ENCODE data around the gene PHF21B. TPM values are rescaled to one million over a fixed set of nuclear protein-coding genes. Genes with fewer than 3 reads are reported as not detected.

PHF21B gene
- total RNA-seq (2021; fragmentation: NEBNext Ultra II Directional; extraction: Animal tissue kit (Norgen Biotek cat#: 25700)) (57.2 and 68.1 TPM in 2 replicates), polyA plus RNA-seq (2011; rRNA removed) (19.3 and 24.7 TPM in 2 replicates), polyA minus RNA-seq (2011; rRNA and poly(A)+ RNA removed) (41.2 and 52.3 TPM in 2 replicates)
- 25.0 TPM for polyA plus RNA-seq (2011; cell fraction: cytosol; rRNA removed)
- polyA plus RNA-seq (2011; cell fraction: nucleus; rRNA removed) = 90.7 TPM
- polyA plus RNA-seq (2012, experiment 1 of 2) = 21.1 to 32.7 TPM (median 27.9 TPM) in 4 replicates
- 6.5 TPM for polyA plus RNA-seq (2012, experiment 2 of 2)
- 18.8 TPM for polyA plus RNA-seq (2013, experiment 1 of 2)
- 14.5 TPM for polyA plus RNA-seq (2013, experiment 2 of 2)
- 47.8 TPM for polyA minus RNA-seq (2011; cell fraction: cytosol; rRNA and poly(A)+ RNA removed)
- polyA minus RNA-seq (2011; cell fraction: nucleus; rRNA and poly(A)+ RNA removed) = 135 TPM
- long read RNA-seq, experiment 1, partial matches to known transcripts = 1 of 15 reads
- long read RNA-seq, experiment 1, other reads (novel, unspliced or antisense) = 14 of 15 reads
- long read RNA-seq, experiment 2, partial matches to known transcripts = 0 of 6 reads
- long read RNA-seq, experiment 2, other reads (novel, unspliced or antisense) = 6 of 6 reads

DNA sequence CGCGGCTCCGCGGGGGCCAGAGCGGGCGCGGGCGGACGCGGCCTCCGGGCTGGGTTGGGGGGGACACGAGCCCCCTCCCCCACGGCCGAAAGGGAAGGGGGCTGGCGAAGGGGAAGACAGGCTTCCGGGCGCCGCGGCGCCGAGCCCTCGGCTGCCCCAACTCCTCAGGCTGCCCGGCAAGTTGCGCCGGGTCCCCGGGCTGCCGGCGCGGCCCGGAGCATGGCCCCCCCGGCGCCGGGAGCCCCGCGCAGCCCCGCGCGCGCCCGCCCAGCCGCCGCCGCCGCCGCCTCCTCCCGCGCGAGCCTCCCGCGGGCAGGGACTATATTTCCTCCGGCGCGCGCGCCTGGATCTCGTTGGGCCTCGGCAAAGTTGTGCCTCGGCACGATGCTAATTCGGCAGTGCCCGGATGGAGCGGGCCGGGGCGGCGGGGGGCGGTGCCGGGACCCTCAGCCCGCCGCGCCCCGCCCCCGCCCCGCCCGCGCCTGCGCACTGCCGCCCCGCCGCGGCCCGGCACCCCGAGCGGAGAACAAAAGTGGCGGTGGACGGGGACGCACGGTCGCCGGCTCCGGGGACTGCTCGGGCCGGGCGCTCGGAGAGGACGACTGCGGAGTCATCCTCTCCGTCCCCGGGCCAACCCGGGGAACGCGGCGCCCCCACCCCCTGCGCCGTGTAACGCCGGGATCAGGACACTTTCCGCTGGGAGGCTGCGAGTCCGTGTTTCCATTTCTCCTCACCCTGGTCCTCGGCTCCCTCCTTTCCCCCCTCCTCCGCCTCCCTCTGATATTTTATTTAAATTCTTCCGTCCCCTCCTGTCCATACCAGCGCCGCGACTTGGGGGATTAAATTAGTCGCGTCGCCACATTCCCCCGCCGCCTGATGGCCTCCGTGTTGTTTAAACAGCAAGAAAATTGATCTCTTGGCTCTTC, at the start of gene PHF21B:
PHF21B (minus strand) TSS at position 400 of the 926 bp plus-strand sequence. CDS start 456 bp downstream, outside the sequence.
- H2AK5ac ChIP-seq (ENCODE audit: low read depth, low read length) = no peak within 1 kb of the TSS
- peaks cover 0 to 15% (median 5%) of the 10 kb centered on the region in 4 experiments; a peak in 3 of 8 replicates for H3K36me3 ChIP-seq (ENCODE audit: control insufficient read depth in 2 of 4, insufficient read depth in 4 of 4, low read length in 3 of 4)
- H3K56ac ChIP-seq (replicated peaks; ENCODE audit: insufficient read length, low read depth, low read length) = peak within 1 kb of the TSS; percentile 56
- peak within 1 kb of the TSS; percentile 81 for H2BK5ac ChIP-seq (ENCODE audit: low read depth, low read length)
- no peak within 1 kb of the TSS for H3K23ac ChIP-seq (ENCODE audit: insufficient read length)
- no peak within 1 kb of the TSS for H3K4ac ChIP-seq (replicated peaks; ENCODE audit: insufficient read length, low read depth, low read length)
- ChIA-PET POLR2A (ENCODE audit: partially characterized antibody) (interaction anchor here (1.0 to 9.0 kb wide), 13 partner anchors 11 to 154 kb away, joined by 3 to 208 read pairs (median 7); partner anchors contain the start of gene NUP50), CTCF (ENCODE audit: partially characterized antibody) (interaction anchor here (0.9 to 1.5 kb wide), 2 partner anchors 15 to 72 kb away, joined by 3 to 5 read pairs; no protein-coding TSS in a partner anchor)
- H3K79me1 ChIP-seq (ENCODE audit: low read depth, low read length) = peaks cover 4% of the 10 kb centered on the region
- no peak within 1 kb of the TSS for H2BK120ac ChIP-seq (replicated peaks; ENCODE audit: low read depth, low read length)
- peaks cover 4 to 5% of the 10 kb centered on the region in 2 experiments for H4K20me1 ChIP-seq (replicated peaks in 1 of 2; ENCODE audit: control insufficient read depth in 1 of 2, insufficient read depth in 2 of 2, low read length in 2 of 2)
- H2BK20ac ChIP-seq (ENCODE audit: low read length) = no peak within 1 kb of the TSS
- peak within 1 kb of the TSS; percentile 89 for H4K91ac ChIP-seq (replicated peaks; ENCODE audit: insufficient read length, low read length)
- peak within 1 kb of the TSS; percentile 82 to 90 (median 84) for H3K9ac ChIP-seq (replicated peaks in 1 of 4; ENCODE audit: extremely low read depth in 1 of 4, low read depth in 3 of 4, low read length in 3 of 4)
- no peaks in the 10 kb centered on the region for H3K9me3 ChIP-seq (ENCODE audit: insufficient read depth in 2 of 2, low read depth in 1 of 2, low read length in 1 of 2)
- H3K4me2 ChIP-seq (ENCODE audit: insufficient read depth in 1 of 2, low read depth in 2 of 2, low read length in 2 of 2) = peak within 1 kb of the TSS; percentile 76 to 83
- peak within 1 kb of the TSS; percentile 78 to 96 (median 86) for H3K4me3 ChIP-seq (ENCODE audit: extremely low read depth in 1 of 4, insufficient read depth in 2 of 4, low read depth in 3 of 4, low read length in 4 of 4)
- no peak within 1 kb of the TSS for H2BK15ac ChIP-seq (ENCODE audit: low read length)
- DNase-seq (ENCODE audit: low read depth in 1 of 2, low spot score in 2 of 2) (peak in 1 of 2 experiments; percentile 91), FAIRE-seq (no peak)
- WGBS, 2 experiments (ENCODE audit: extremely low coverage in 1 of 2, insufficient coverage in 1 of 2, insufficient read length in 1 of 2, insufficient replicate concordance in 2 of 2, low coverage in 1 of 2, low lambda C conversion rate in 2 of 2, missing lambda C conversion rate in 1 of 2) = 1% methylated on average over 33 of the region's 121 CpGs; no CpG with 5 or more reads in 1 of the 2 experiments
- H2BK12ac ChIP-seq (ENCODE audit: low read depth, low read length) = no peak within 1 kb of the TSS
- peak within 1 kb of the TSS; percentile 93 for H4K5ac ChIP-seq (ENCODE audit: insufficient read length, low read depth, low read length)
- H3K23me2 ChIP-seq (ENCODE audit: low read depth, low read length) = peaks cover 6% of the 10 kb centered on the region; the same call in 1 of the 2 replicates
- H4K8ac ChIP-seq (ENCODE audit: extremely low read depth, insufficient read depth, low read length) = peak within 1 kb of the TSS; percentile 94
- H3K27ac ChIP-seq (ENCODE audit: low read depth, low read length) = peak within 1 kb of the TSS; percentile 87
- H3K18ac ChIP-seq (ENCODE audit: extremely low read depth, low read length) = peak within 1 kb of the TSS; percentile 90
- no peaks in the 10 kb centered on the region for H3K27me3 ChIP-seq (replicated peaks in 1 of 4; ENCODE audit: control insufficient read depth in 3 of 4, extremely low read depth in 1 of 4, insufficient read depth in 3 of 4, low read length in 3 of 4)
- no peak within 1 kb of the TSS for H2AFZ ChIP-seq (ENCODE audit: low read length)
- H3K79me2 ChIP-seq (ENCODE audit: control insufficient read depth in 1 of 2, insufficient read depth in 2 of 2, low read length in 2 of 2) = peaks cover 12 to 28% of the 10 kb centered on the region in 2 experiments
- peaks cover 3 to 25% (median 15%) of the 10 kb centered on the region in 4 experiments for H3K4me1 ChIP-seq (replicated peaks in 1 of 4; ENCODE audit: control insufficient read depth in 3 of 4, insufficient read depth in 4 of 4, low read length in 3 of 4)
- H3K14ac ChIP-seq (ENCODE audit: insufficient read length) = peak within 1 kb of the TSS; percentile 94
- TF ChIP-seq JUN (IDR thresholded peaks at IDR 0.05; ENCODE audit: low read depth, low read length) = no peak
- TF ChIP-seq SP4 (IDR thresholded peaks at IDR 0.05; ENCODE audit: low read length) = 0 out of 2 replicates have a peak, but pooled peaks have one; percentile 44
- peak; percentile 62 for TF ChIP-seq TAF7 (optimal IDR thresholded peaks at IDR 0.05; ENCODE audit: borderline replicate concordance, low read depth, low read length)
- TF ChIP-seq RBBP5 (IDR thresholded peaks at IDR 0.05; ENCODE audit: borderline replicate concordance, low read depth, low read length) = no peak
- TF ChIP-seq CBX5 (IDR thresholded peaks at IDR 0.05; ENCODE audit: low read depth, low read length) = no peak
- no peak for TF ChIP-seq CBX8 (IDR thresholded peaks at IDR 0.05; ENCODE audit: borderline replicate concordance, low read depth, low read length)
- TF ChIP-seq SP1 (IDR thresholded peaks at IDR 0.05; ENCODE audit: low read depth, low read length) = no peak
- TF ChIP-seq SIN3A (conservative IDR thresholded peaks at IDR 0.05 in 1 of 2, IDR thresholded peaks at IDR 0.05 in 1 of 2; ENCODE audit: low read depth in 1 of 2, low read length in 2 of 2) = peak; percentile 13 to 22; a peak in 2 of 4 replicates

Data from H1 (cell line).